Endodermal cell (in vitro differentiated cells): ENCODE measurements around the gene ZNF808. TPM values are rescaled to one million over a fixed set of nuclear protein-coding genes. Genes with fewer than 3 reads are reported as not detected.
"Not testable (repeated sequence)": the region's sequence is repeated elsewhere in the genome, so short reads cannot be mapped to it uniquely, and the experiment has no call there.

ENCODE experiments used
- DNase-seq: peaks from one replicate; pipeline ENCODE4 v3.0.0-alpha.2; 2017
- H3K27ac ChIP-seq: 2 replicates; pipeline ENCODE4 v1.5.1; 2013; ENCODE audit warnings: mild to moderate bottlenecking, low read depth, low read length, moderate library complexity
- H3K27me3 ChIP-seq: 2 replicates; pipeline ENCODE4 v1.6.1; 2013; ENCODE audit warnings: mild to moderate bottlenecking, low read length, moderate library complexity; ENCODE audit not compliant: insufficient read depth, control insufficient read depth, poor library complexity, severe bottlenecking
- H3K36me3 ChIP-seq: 2 replicates; pipeline ENCODE4 v1.7.0; 2013; ENCODE audit warnings: mild to moderate bottlenecking, low read length, moderate library complexity; ENCODE audit not compliant: control insufficient read depth, insufficient read depth
- H3K4me1 ChIP-seq: one replicate; pipeline ENCODE4 v1.7.0; 2013; ENCODE audit warnings: low read length; ENCODE audit not compliant: control insufficient read depth, insufficient read depth
- H3K4me3 ChIP-seq: 2 replicates; pipeline ENCODE4 v1.5.1; 2013; ENCODE audit warnings: mild to moderate bottlenecking, low read length, moderate library complexity
- H3K9ac ChIP-seq: 2 replicates; pipeline ENCODE4 v1.6.1; 2013; ENCODE audit warnings: mild to moderate bottlenecking, low read length, moderate library complexity; ENCODE audit not compliant: poor library complexity, severe bottlenecking; ENCODE audit errors: extremely low read depth
- H3K9me3 ChIP-seq: 2 replicates; pipeline ENCODE4 v1.6.1; 2013; ENCODE audit warnings: mild to moderate bottlenecking, low read length, moderate library complexity; ENCODE audit not compliant: control insufficient read depth
- H3K27ac Mint-ChIP-seq: 2 replicates; pipeline ENCODE4 v1.8.0; 2020; ENCODE audit warnings: mixed read lengths
- H3K27me3 Mint-ChIP-seq: 2 replicates; pipeline ENCODE4 v1.8.0; 2021; ENCODE audit warnings: mild to moderate bottlenecking, mixed read lengths; ENCODE audit not compliant: insufficient read depth
- H3K36me3 Mint-ChIP-seq: 2 replicates; pipeline ENCODE4 v1.8.0; 2020; ENCODE audit warnings: low read depth, mixed read lengths
- H3K4me1 Mint-ChIP-seq: 2 replicates; pipeline ENCODE4 v1.8.0; 2020; ENCODE audit warnings: mixed read lengths
- H3K4me3 Mint-ChIP-seq: 2 replicates; pipeline ENCODE4 v1.8.0; 2020; ENCODE audit warnings: mild to moderate bottlenecking, moderate library complexity, mixed read lengths
- H3K9me3 Mint-ChIP-seq: 2 replicates; pipeline ENCODE4 v1.8.0; 2020; ENCODE audit warnings: mild to moderate bottlenecking, mixed read lengths
- CTCF ChIP-seq: fragments of 200-600 bp; sonication (generic); conservative IDR thresholded peaks from 2 replicates; pipeline ENCODE4 v1.5.0; 2021; ENCODE audit warnings: antibody characterized with exemption, mild to moderate bottlenecking
- WGBS, 2 experiments: methylation state at CpG; one replicate each; pipeline versions ENCODE4 v1.1.5 to v1.1.7; 2013; ENCODE audit warnings: missing lambda C conversion rate in 2 of 2, mixed read lengths in 1 of 2; ENCODE audit not compliant: insufficient coverage in 1 of 2, insufficient read length in 1 of 2; 5-methylcytosine and 5-hydroxymethylcytosine counted together
- total RNA-seq, 2 donors: library from RNA; stranded (reverse); fragmentation: NEBNext Ultra II Directional in 1 of 2; extraction: Animal tissue kit (Norgen Biotek cat#: 25700) in 1 of 2; gene quantifications; 2 replicates in 1 of 2; 3 replicates in 1 of 2; pipeline ENCODE4 v1.2.1, GENCODE V29; 2021

The ZNF808 gene
- total RNA-seq, 2 donors from 2014 or later = 52.4 to 61.6 TPM

- DNase-seq = no peak
- H3K27me3 ChIP-seq = no peaks in the 10 kb centered on the region
- Mint-ChIP-seq H3K4me3 (peak overlapping the region; percentile 80), H3K9me3 (peaks cover 13% of the 10 kb centered on the region), H3K36me3 (peaks cover 61% of the 10 kb centered on the region), H3K27ac (peak overlapping the region; percentile 86), H3K4me1 (peaks cover 34% of the 10 kb centered on the region), H3K27me3 (no peaks in the 10 kb centered on the region)
- peak overlapping the region; percentile 97 for H3K4me3 ChIP-seq
- 20 to 38% methylated on average over 5 to 15 of the region's 15 CpGs for WGBS, 2 experiments
- H3K9ac ChIP-seq = peak overlapping the region; percentile 13
- H3K9me3 ChIP-seq = peaks cover 38% of the 10 kb centered on the region
- peaks cover 4% of the 10 kb centered on the region for H3K4me1 ChIP-seq
- peaks cover 43% of the 10 kb centered on the region for H3K36me3 ChIP-seq
- peak overlapping the region; percentile 57 for H3K27ac ChIP-seq
- no peak for TF ChIP-seq CTCF
These were observed 73.2 kb downstream of the ZNF808 start for GRCh38 chr19:52600639-52601024.

GRCh38 chr19:52601025-52601973 lies 73.8 kb downstream of the ZNF808 start:
- WGBS, 2 experiments = 0 to 1% methylated on average over 20 to 62 of the region's 62 CpGs
- peak; percentile 67 for TF ChIP-seq CTCF
- Histone ChIP-seq H3K27me3 (no peaks in the 10 kb centered on the region), H3K9me3 (peaks cover 31% of the 10 kb centered on the region), H3K9ac (peak overlapping the region; percentile 71), H3K36me3 (peaks cover 43% of the 10 kb centered on the region), H3K4me3 (peak overlapping the region; percentile 97), H3K27ac (no peak overlapping the region), H3K4me1 (peaks cover 4% of the 10 kb centered on the region)
- H3K27ac Mint-ChIP-seq = peak overlapping the region; percentile 86
- peaks cover 36% of the 10 kb centered on the region for H3K4me1 Mint-ChIP-seq
- H3K4me3 Mint-ChIP-seq = peak overlapping the region; percentile 80
- DNase-seq = peak; percentile 98
- H3K36me3 Mint-ChIP-seq = peaks cover 60% of the 10 kb centered on the region
- no peaks in the 10 kb centered on the region for H3K27me3 Mint-ChIP-seq
- peaks cover 13% of the 10 kb centered on the region for H3K9me3 Mint-ChIP-seq

- H3K9ac ChIP-seq = peak overlapping the region; percentile 71
- peak; percentile 59 for DNase-seq
- H3K9me3 Mint-ChIP-seq, H3K27me3 ChIP-seq, H3K27me3 Mint-ChIP-seq, H3K27ac ChIP-seq, H3K4me1 ChIP-seq: not testable (repeated sequence)
- Mint-ChIP-seq H3K36me3 (peaks cover 58% of the 10 kb centered on the region), H3K27ac (peak overlapping the region; percentile 86), H3K4me1 (peaks cover 37% of the 10 kb centered on the region), H3K4me3 (peak overlapping the region; percentile 80)
- peaks cover 24% of the 10 kb centered on the region for H3K9me3 ChIP-seq
- peaks cover 38% of the 10 kb centered on the region for H3K36me3 ChIP-seq
- 58 to 100% methylated on average over 2 to 3 of the region's 3 CpGs for WGBS, 2 experiments
- H3K4me3 ChIP-seq = peak overlapping the region; percentile 97
- TF ChIP-seq CTCF = peak; percentile 56
These were observed 74.5 kb downstream of the ZNF808 start for GRCh38 chr19:52601974-52602366.
